ENCODE results near the gene SLC35F5. TPM values are rescaled to one million over a fixed set of nuclear protein-coding genes. Genes with fewer than 3 reads are reported as not detected.

The SLC35F5 gene
- total and polyA plus RNA-seq, 10 of the 15 experiments (the other 5 are each of a cell fraction or from before 2014, with no cell fraction given) = 1.8 to 31.3 (median 16.5) TPM

DNA sequence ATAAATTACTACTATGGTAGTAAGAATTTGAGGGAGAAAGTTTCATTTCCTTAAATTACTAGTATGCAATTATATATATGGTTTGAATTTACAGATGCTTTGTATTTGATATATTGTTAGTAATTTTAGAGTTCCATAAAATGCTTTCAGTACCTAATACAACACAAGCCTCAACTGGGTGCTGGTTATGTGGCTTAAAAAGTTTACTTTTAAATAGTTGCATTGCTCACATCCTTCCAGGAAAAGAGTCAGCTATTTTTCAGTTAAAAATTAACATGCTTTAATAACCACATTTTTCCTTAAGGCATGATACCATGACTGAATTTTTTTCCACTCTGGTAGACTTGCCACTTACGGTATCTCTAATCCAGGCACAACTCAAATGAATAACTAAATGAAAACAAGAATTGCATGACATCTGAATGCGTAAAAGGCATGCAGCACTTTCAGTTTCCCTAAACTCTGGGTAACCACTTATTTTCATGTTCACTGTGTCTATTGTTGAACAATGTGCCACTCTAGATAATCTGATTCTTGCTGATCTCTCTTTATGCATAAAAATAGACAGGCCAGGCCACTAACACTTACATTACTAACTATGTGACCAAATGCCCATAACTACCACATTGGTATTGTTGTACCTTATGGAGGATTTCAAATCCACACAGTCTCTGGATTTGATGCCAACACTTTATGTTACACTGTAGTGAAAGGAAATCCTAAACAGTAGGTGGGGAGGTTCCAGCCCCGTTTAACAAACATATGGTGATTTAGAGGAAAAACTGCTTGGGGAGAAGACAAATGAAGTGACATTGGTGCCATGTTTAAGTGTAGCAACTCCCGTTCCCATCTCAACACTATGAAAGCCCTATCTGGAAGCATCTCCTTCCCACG, 35.5 kb upstream of the SLC35F5 start (continued):
- no peak for TF ChIP-seq RELA (IDR thresholded peaks at IDR 0.05; ENCODE audit: borderline replicate concordance, partially characterized antibody)
- peak; percentile 21; the same call in 1 of the 2 replicates for TF ChIP-seq ZNF24 (IDR thresholded peaks at IDR 0.05)
- no peak for TF ChIP-seq WRNIP1 (IDR thresholded peaks at IDR 0.05; ENCODE audit: borderline replicate concordance, low read depth, low read length)
- peak in 1 of 2 experiments; percentile 61; a peak in 1 of 4 replicates for TF ChIP-seq ETV6 (conservative IDR thresholded peaks at IDR 0.05 in 1 of 2, IDR thresholded peaks at IDR 0.05 in 1 of 2; ENCODE audit: borderline replicate concordance in 1 of 2, low read depth in 1 of 2)
- TF ChIP-seq ZSCAN29 (IDR thresholded peaks at IDR 0.05) = no peak
- TF ChIP-seq, protein P1, sequence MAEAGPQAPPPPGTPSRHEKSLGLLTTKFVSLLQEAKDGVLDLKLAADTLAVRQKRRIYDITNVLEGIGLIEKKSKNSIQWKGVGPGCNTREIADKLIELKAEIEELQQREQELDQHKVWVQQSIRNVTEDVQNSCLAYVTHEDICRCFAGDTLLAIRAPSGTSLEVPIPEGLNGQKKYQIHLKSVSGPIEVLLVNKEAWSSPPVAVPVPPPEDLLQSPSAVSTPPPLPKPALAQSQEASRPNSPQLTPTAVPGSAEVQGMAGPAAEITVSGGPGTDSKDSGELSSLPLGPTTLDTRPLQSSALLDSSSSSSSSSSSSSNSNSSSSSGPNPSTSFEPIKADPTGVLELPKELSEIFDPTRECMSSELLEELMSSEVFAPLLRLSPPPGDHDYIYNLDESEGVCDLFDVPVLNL (IDR thresholded peaks at IDR 0.05; ENCODE audit: low read depth, low read length) = no peak
- TF ChIP-seq SMARCA5 (IDR thresholded peaks at IDR 0.05) = 0 out of 2 replicates have a peak, but pooled peaks have one; percentile 13
- peak; percentile 47 for TF ChIP-seq SMAD1 (IDR thresholded peaks at IDR 0.05; ENCODE audit: low read depth, partially characterized antibody)
- no peak for TF ChIP-seq NFYA (IDR thresholded peaks at IDR 0.05; ENCODE audit: borderline replicate concordance, low read depth, low read length)
- 0 out of 2 replicates have a peak, but pooled peaks have one; percentile 23 for TF ChIP-seq NFIC (IDR thresholded peaks at IDR 0.05; ENCODE audit: low read depth, low read length)
- TF ChIP-seq GABPA (IDR thresholded peaks at IDR 0.05; ENCODE audit: low read depth) = no peak
- TF ChIP-seq YY1 (IDR thresholded peaks at IDR 0.05; ENCODE audit: low read depth, low read length) = no peak
- TF ChIP-seq, protein P2, sequence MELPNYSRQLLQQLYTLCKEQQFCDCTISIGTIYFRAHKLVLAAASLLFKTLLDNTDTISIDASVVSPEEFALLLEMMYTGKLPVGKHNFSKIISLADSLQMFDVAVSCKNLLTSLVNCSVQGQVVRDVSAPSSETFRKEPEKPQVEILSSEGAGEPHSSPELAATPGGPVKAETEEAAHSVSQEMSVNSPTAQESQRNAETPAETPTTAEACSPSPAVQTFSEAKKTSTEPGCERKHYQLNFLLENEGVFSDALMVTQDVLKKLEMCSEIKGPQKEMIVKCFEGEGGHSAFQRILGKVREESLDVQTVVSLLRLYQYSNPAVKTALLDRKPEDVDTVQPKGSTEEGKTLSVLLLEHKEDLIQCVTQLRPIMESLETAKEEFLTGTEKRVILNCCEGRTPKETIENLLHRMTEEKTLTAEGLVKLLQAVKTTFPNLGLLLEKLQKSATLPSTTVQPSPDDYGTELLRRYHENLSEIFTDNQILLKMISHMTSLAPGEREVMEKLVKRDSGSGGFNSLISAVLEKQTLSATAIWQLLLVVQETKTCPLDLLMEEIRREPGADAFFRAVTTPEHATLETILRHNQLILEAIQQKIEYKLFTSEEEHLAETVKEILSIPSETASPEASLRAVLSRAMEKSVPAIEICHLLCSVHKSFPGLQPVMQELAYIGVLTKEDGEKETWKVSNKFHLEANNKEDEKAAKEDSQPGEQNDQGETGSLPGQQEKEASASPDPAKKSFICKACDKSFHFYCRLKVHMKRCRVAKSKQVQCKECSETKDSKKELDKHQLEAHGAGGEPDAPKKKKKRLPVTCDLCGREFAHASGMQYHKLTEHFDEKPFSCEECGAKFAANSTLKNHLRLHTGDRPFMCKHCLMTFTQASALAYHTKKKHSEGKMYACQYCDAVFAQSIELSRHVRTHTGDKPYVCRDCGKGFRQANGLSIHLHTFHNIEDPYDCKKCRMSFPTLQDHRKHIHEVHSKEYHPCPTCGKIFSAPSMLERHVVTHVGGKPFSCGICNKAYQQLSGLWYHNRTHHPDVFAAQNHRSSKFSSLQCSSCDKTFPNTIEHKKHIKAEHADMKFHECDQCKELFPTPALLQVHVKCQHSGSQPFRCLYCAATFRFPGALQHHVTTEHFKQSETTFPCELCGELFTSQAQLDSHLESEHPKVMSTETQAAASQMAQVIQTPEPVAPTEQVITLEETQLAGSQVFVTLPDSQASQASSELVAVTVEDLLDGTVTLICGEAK (IDR thresholded peaks at IDR 0.05; ENCODE audit: borderline replicate concordance) = no peak
- no peak for TF ChIP-seq ZNF274 (IDR thresholded peaks at IDR 0.05; ENCODE audit: insufficient read depth, insufficient read length)
- no peak for TF ChIP-seq CEBPB (IDR thresholded peaks at IDR 0.05; ENCODE audit: borderline replicate concordance in 1 of 2, low read depth in 2 of 2, low read length in 2 of 2)
- TF ChIP-seq SPI1 (IDR thresholded peaks at IDR 0.05; ENCODE audit: borderline replicate concordance, insufficient read depth, low read depth, low read length) = 0 out of 2 replicates have a peak, but pooled peaks have one; percentile 13
- no peak for TF ChIP-seq CBX5 (IDR thresholded peaks at IDR 0.05; ENCODE audit: low read depth)
- no peak for TF ChIP-seq LARP7 (IDR thresholded peaks at IDR 0.05)
- TF ChIP-seq, protein P3, sequence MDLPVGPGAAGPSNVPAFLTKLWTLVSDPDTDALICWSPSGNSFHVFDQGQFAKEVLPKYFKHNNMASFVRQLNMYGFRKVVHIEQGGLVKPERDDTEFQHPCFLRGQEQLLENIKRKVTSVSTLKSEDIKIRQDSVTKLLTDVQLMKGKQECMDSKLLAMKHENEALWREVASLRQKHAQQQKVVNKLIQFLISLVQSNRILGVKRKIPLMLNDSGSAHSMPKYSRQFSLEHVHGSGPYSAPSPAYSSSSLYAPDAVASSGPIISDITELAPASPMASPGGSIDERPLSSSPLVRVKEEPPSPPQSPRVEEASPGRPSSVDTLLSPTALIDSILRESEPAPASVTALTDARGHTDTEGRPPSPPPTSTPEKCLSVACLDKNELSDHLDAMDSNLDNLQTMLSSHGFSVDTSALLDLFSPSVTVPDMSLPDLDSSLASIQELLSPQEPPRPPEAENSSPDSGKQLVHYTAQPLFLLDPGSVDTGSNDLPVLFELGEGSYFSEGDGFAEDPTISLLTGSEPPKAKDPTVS (IDR thresholded peaks at IDR 0.05; ENCODE audit: low read depth, low read length) = no peak
- TF ChIP-seq, protein P4, sequence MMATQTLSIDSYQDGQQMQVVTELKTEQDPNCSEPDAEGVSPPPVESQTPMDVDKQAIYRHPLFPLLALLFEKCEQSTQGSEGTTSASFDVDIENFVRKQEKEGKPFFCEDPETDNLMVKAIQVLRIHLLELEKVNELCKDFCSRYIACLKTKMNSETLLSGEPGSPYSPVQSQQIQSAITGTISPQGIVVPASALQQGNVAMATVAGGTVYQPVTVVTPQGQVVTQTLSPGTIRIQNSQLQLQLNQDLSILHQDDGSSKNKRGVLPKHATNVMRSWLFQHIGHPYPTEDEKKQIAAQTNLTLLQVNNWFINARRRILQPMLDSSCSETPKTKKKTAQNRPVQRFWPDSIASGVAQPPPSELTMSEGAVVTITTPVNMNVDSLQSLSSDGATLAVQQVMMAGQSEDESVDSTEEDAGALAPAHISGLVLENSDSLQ (IDR thresholded peaks at IDR 0.05) = peak; percentile 85

All from GM12878 (cell line).